Measurements from ENCODE around the gene CHN2. TPM values are rescaled to one million over a fixed set of nuclear protein-coding genes. Genes with fewer than 3 reads are reported as not detected.

Gene CHN2
- polyA plus RNA-seq, 1 of the 3 experiments (the other 2 are of a cell fraction): 0.02 TPM

GRCh38 chr7:29457565-29458011, 263.0 kb downstream of the CHN2 start:
- Histone ChIP-seq H3K27me3 (ENCODE audit: insufficient read depth) (no peaks in the 10 kb centered on the region), H3K9me2 (no peaks in the 10 kb centered on the region), H3K4me1 (ENCODE audit: control insufficient read depth in 1 of 2, insufficient read depth in 2 of 2, low read depth in 1 of 2, low read length in 1 of 2) (peaks cover 0 to 12% of the 10 kb centered on the region in 2 experiments; a peak in 1 of 4 replicates), H3K4me2 (no peak overlapping the region), H3K9me3 (no peaks in the 10 kb centered on the region), H3K79me2 (ENCODE audit: insufficient read depth) (no peaks in the 10 kb centered on the region), H2AFZ (ENCODE audit: low read depth) (no peak overlapping the region), H3K36me3 (replicated peaks in 1 of 2; ENCODE audit: control insufficient read depth in 1 of 2, insufficient read depth in 2 of 2, low read length in 1 of 2) (no peaks in the 10 kb centered on the region), H3K4me3 (ENCODE audit: low read depth in 2 of 2, low read length in 1 of 2) (no peak overlapping the region), H3K27ac (ENCODE audit: low read depth in 2 of 2, low read length in 1 of 2) (no peak overlapping the region), H4K20me1 (ENCODE audit: insufficient read depth) (no peaks in the 10 kb centered on the region), H3F3A (replicated peaks; ENCODE audit: insufficient read depth) (no peaks in the 10 kb centered on the region), H3K9ac (no peak overlapping the region)
- CTCF ChIA-PET: interaction anchor here (0.8 to 1.3 kb wide), 5 partner anchors 49 to 535 kb away, joined by 3 to 4 read pairs (median 3); no protein-coding TSS in a partner anchor
- TF ChIP-seq GATA2 (CRISPR knock-in tag; IDR thresholded peaks at IDR 0.05) (no peak), NFIC (IDR thresholded peaks at IDR 0.05; ENCODE audit: borderline replicate concordance) (no peak), RCOR1 (IDR thresholded peaks at IDR 0.05; ENCODE audit: low read length) (no peak), NRF1 (IDR thresholded peaks at IDR 0.05; ENCODE audit: low read depth, low read length) (no peak), YY1 (IDR thresholded peaks at IDR 0.05; ENCODE audit: low read depth) (no peak)
- POLR2A ChIA-PET: no interaction called here
- DNase-seq: no peak
- 57% methylated on average over 7 of the region's 7 CpGs for WGBS (ENCODE audit: low lambda C conversion rate)

- H3K79me2 ChIP-seq (ENCODE audit: insufficient read depth): no peaks in the 10 kb centered on the region
- DNase-seq: no peak
- WGBS (ENCODE audit: low lambda C conversion rate): 73% methylated on average over 7 of the region's 7 CpGs
- H3K9me2 ChIP-seq: no peaks in the 10 kb centered on the region
- CTCF ChIA-PET: interaction anchor here (1.1 to 1.2 kb wide), 2 partner anchors 537 kb away, joined by 3 to 4 read pairs; no protein-coding TSS in a partner anchor
- no peaks in the 10 kb centered on the region for H3K36me3 ChIP-seq (replicated peaks in 1 of 2; ENCODE audit: control insufficient read depth in 1 of 2, insufficient read depth in 2 of 2, low read length in 1 of 2)
- no peaks in the 10 kb centered on the region for H3K9me3 ChIP-seq
- peaks cover 0 to 12% of the 10 kb centered on the region in 2 experiments; a peak in 1 of 4 replicates for H3K4me1 ChIP-seq (ENCODE audit: control insufficient read depth in 1 of 2, insufficient read depth in 2 of 2, low read depth in 1 of 2, low read length in 1 of 2)
- no peak overlapping the region for H3K4me3 ChIP-seq (ENCODE audit: low read depth in 2 of 2, low read length in 1 of 2)
- no peak overlapping the region for H3K27ac ChIP-seq (ENCODE audit: low read depth in 2 of 2, low read length in 1 of 2)
- no peaks in the 10 kb centered on the region for H4K20me1 ChIP-seq (ENCODE audit: insufficient read depth)
- no peak overlapping the region for H3K4me2 ChIP-seq
- POLR2A ChIA-PET: interaction anchor here (0.5 kb wide), 1 partner anchor 157 kb away, joined by 3 read pairs; no protein-coding TSS in a partner anchor
- no peak overlapping the region for H3K9ac ChIP-seq
- H3F3A ChIP-seq (replicated peaks; ENCODE audit: insufficient read depth): no peaks in the 10 kb centered on the region
- TF ChIP-seq, protein P1, sequence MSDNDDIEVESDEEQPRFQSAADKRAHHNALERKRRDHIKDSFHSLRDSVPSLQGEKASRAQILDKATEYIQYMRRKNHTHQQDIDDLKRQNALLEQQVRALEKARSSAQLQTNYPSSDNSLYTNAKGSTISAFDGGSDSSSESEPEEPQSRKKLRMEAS (IDR thresholded peaks at IDR 0.05; ENCODE audit: low read depth): no peak
- TF ChIP-seq RXRA (IDR thresholded peaks at IDR 0.05; ENCODE audit: borderline replicate concordance, low read depth): no peak
- TF ChIP-seq TEAD4 (IDR thresholded peaks at IDR 0.05; ENCODE audit: borderline replicate concordance, insufficient read depth): no peak
- H3K27me3 ChIP-seq (ENCODE audit: insufficient read depth): no peaks in the 10 kb centered on the region
- no peak overlapping the region for H2AFZ ChIP-seq (ENCODE audit: low read depth)
Observed at GRCh38 chr7:29458933-29459332, 264.4 kb downstream of the CHN2 start.

GRCh38 chr7:29459589-29459988, 265.0 kb downstream of the CHN2 start:
- ChIA-PET POLR2A (interaction anchor here (0.5 kb wide), 1 partner anchor 156 kb away, joined by 3 read pairs; no protein-coding TSS in a partner anchor), CTCF (interaction anchor here (1.1 kb wide), 1 partner anchor 537 kb away, joined by 3 read pairs; no protein-coding TSS in a partner anchor)
- Histone ChIP-seq H3K27ac (ENCODE audit: low read depth in 2 of 2, low read length in 1 of 2) (no peak overlapping the region), H3F3A (replicated peaks; ENCODE audit: insufficient read depth) (no peaks in the 10 kb centered on the region), H3K27me3 (ENCODE audit: insufficient read depth) (no peaks in the 10 kb centered on the region), H2AFZ (ENCODE audit: low read depth) (no peak overlapping the region), H3K79me2 (ENCODE audit: insufficient read depth) (no peaks in the 10 kb centered on the region), H3K4me3 (ENCODE audit: low read depth in 2 of 2, low read length in 1 of 2) (no peak overlapping the region), H3K36me3 (replicated peaks in 1 of 2; ENCODE audit: control insufficient read depth in 1 of 2, insufficient read depth in 2 of 2, low read length in 1 of 2) (no peaks in the 10 kb centered on the region), H3K9ac (no peak overlapping the region), H4K20me1 (ENCODE audit: insufficient read depth) (no peaks in the 10 kb centered on the region), H3K4me2 (no peak overlapping the region), H3K9me3 (no peaks in the 10 kb centered on the region), H3K9me2 (no peaks in the 10 kb centered on the region), H3K4me1 (ENCODE audit: control insufficient read depth in 1 of 2, insufficient read depth in 2 of 2, low read depth in 1 of 2, low read length in 1 of 2) (peaks cover 0 to 12% of the 10 kb centered on the region in 2 experiments; a peak in 1 of 4 replicates)
- no peak for DNase-seq
- WGBS (ENCODE audit: low lambda C conversion rate): 47% methylated on average over 8 of the region's 8 CpGs
- TF ChIP-seq NRF1 (IDR thresholded peaks at IDR 0.05; ENCODE audit: low read depth, low read length): no peak
- no peak for TF ChIP-seq USF1 (IDR thresholded peaks at IDR 0.05; ENCODE audit: borderline replicate concordance, low read depth)
- TF ChIP-seq, protein P2, sequence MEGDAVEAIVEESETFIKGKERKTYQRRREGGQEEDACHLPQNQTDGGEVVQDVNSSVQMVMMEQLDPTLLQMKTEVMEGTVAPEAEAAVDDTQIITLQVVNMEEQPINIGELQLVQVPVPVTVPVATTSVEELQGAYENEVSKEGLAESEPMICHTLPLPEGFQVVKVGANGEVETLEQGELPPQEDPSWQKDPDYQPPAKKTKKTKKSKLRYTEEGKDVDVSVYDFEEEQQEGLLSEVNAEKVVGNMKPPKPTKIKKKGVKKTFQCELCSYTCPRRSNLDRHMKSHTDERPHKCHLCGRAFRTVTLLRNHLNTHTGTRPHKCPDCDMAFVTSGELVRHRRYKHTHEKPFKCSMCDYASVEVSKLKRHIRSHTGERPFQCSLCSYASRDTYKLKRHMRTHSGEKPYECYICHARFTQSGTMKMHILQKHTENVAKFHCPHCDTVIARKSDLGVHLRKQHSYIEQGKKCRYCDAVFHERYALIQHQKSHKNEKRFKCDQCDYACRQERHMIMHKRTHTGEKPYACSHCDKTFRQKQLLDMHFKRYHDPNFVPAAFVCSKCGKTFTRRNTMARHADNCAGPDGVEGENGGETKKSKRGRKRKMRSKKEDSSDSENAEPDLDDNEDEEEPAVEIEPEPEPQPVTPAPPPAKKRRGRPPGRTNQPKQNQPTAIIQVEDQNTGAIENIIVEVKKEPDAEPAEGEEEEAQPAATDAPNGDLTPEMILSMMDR (IDR thresholded peaks at IDR 0.05): no peak
- no peak for TF ChIP-seq SIN3A (IDR thresholded peaks at IDR 0.05; ENCODE audit: borderline replicate concordance, low read depth, low read length)
- TF ChIP-seq POLR2AphosphoS5 (IDR thresholded peaks at IDR 0.05; ENCODE audit: low read depth, low read length): no peak
- TF ChIP-seq, protein P3, sequence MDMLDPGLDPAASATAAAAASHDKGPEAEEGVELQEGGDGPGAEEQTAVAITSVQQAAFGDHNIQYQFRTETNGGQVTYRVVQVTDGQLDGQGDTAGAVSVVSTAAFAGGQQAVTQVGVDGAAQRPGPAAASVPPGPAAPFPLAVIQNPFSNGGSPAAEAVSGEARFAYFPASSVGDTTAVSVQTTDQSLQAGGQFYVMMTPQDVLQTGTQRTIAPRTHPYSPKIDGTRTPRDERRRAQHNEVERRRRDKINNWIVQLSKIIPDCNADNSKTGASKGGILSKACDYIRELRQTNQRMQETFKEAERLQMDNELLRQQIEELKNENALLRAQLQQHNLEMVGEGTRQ (IDR thresholded peaks at IDR 0.05; ENCODE audit: borderline replicate concordance, low read depth, low read length): no peak
- TF ChIP-seq EP300 (IDR thresholded peaks at IDR 0.05; ENCODE audit: borderline replicate concordance in 1 of 2, low read depth in 1 of 2, low read length in 1 of 2): no peak
- TF ChIP-seq ELF1 (IDR thresholded peaks at IDR 0.05): no peak
- TF ChIP-seq TEAD4 (IDR thresholded peaks at IDR 0.05; ENCODE audit: borderline replicate concordance, insufficient read depth): no peak
- TF ChIP-seq, protein P4, sequence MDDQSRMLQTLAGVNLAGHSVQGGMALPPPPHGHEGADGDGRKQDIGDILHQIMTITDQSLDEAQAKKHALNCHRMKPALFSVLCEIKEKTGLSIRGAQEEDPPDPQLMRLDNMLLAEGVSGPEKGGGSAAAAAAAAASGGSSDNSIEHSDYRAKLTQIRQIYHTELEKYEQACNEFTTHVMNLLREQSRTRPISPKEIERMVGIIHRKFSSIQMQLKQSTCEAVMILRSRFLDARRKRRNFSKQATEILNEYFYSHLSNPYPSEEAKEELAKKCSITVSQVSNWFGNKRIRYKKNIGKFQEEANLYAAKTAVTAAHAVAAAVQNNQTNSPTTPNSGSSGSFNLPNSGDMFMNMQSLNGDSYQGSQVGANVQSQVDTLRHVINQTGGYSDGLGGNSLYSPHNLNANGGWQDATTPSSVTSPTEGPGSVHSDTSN (IDR thresholded peaks at IDR 0.05): no peak
